ENCODE measurements around the gene GALNT3. TPM values are rescaled to one million over a fixed set of nuclear protein-coding genes. Genes with fewer than 3 reads are reported as not detected.

GALNT3 gene
- total RNA-seq: 1.1 TPM

- peak; percentile 59 for DNase-seq (ENCODE audit: low spot score)
- peak; percentile 81 for ATAC-seq
Observed at GRCh38 chr2:165793779-165794535, at the start of gene GALNT3. GALNT3 (minus strand) TSS chr2:165794247; CDS start chr2:165770700, 23,547 bp downstream.

- ATAC-seq: no peak
- DNase-seq (ENCODE audit: low spot score): no peak
Observed at GRCh38 chr2:165843351-165843750, 49.3 kb upstream of the GALNT3 start.

- DNase-seq (ENCODE audit: low spot score) (no peak), ATAC-seq (no peak)
Observed at GRCh38 chr2:165840333-165840958, 46.4 kb upstream of the GALNT3 start.

GRCh38 chr2:165839610-165840009 is 45.6 kb upstream of the GALNT3 start:
- DNase-seq (ENCODE audit: low spot score): no peak
- ATAC-seq: no peak

GRCh38 chr2:165837122-165837521 is 43.1 kb upstream of the GALNT3 start:
- DNase-seq (ENCODE audit: low spot score): no peak

GRCh38 chr2:165835363-165835762 is 41.3 kb upstream of the GALNT3 start:
- no peak for ATAC-seq
- DNase-seq (ENCODE audit: low spot score): no peak

More at GRCh38 chr2:165837122-165837521, 43.1 kb upstream of the GALNT3 start:
- no peak for ATAC-seq

GRCh38 chr2:165833156-165833555 is 39.1 kb upstream of the GALNT3 start:
- DNase-seq (ENCODE audit: low spot score) (no peak), ATAC-seq (no peak)

- DNase-seq (ENCODE audit: low spot score): no peak
- ATAC-seq: no peak
Observed at GRCh38 chr2:165827921-165828276, 33.9 kb upstream of the GALNT3 start.

- ATAC-seq (no peak), DNase-seq (ENCODE audit: low spot score) (no peak)
Observed at GRCh38 chr2:165827016-165827920, 33.2 kb upstream of the GALNT3 start.

- DNase-seq (ENCODE audit: low spot score): no peak
Observed at GRCh38 chr2:165825041-165825440, 31.0 kb upstream of the GALNT3 start.

GRCh38 chr2:165820296-165820695 is 26.2 kb upstream of the GALNT3 start:
- no peak for ATAC-seq

More at GRCh38 chr2:165825041-165825440, 31.0 kb upstream of the GALNT3 start:
- no peak for ATAC-seq

GRCh38 chr2:165818920-165819319 is 24.9 kb upstream of the GALNT3 start:
- no peak for ATAC-seq
- DNase-seq (ENCODE audit: low spot score): no peak

More at GRCh38 chr2:165820296-165820695, 26.2 kb upstream of the GALNT3 start:
- no peak for DNase-seq (ENCODE audit: low spot score)

- no peak for ATAC-seq
- DNase-seq (ENCODE audit: low spot score): no peak
Observed at GRCh38 chr2:165815299-165816141, 21.5 kb upstream of the GALNT3 start.

GRCh38 chr2:165814473-165814872 is 20.4 kb upstream of the GALNT3 start:
- no peak for ATAC-seq
- DNase-seq (ENCODE audit: low spot score): no peak

GRCh38 chr2:165811592-165812370 is 17.7 kb upstream of the GALNT3 start:
- ATAC-seq: no peak
- DNase-seq (ENCODE audit: low spot score): no peak

- DNase-seq (ENCODE audit: low spot score): no peak
- ATAC-seq: no peak
Observed at GRCh38 chr2:165810418-165810817, 16.4 kb upstream of the GALNT3 start.

- ATAC-seq (no peak), DNase-seq (ENCODE audit: low spot score) (no peak)
Observed at GRCh38 chr2:165804719-165805118, 10.7 kb upstream of the GALNT3 start.

- ATAC-seq (no peak), DNase-seq (ENCODE audit: low spot score) (no peak)
Observed at GRCh38 chr2:165803123-165803760, 9.2 kb upstream of the GALNT3 start.

GRCh38 chr2:165801176-165801575 is 7.1 kb upstream of the GALNT3 start:
- no peak for ATAC-seq
- DNase-seq (ENCODE audit: low spot score): no peak
